ENCODE measurements around the gene LPGAT1.

DNA sequence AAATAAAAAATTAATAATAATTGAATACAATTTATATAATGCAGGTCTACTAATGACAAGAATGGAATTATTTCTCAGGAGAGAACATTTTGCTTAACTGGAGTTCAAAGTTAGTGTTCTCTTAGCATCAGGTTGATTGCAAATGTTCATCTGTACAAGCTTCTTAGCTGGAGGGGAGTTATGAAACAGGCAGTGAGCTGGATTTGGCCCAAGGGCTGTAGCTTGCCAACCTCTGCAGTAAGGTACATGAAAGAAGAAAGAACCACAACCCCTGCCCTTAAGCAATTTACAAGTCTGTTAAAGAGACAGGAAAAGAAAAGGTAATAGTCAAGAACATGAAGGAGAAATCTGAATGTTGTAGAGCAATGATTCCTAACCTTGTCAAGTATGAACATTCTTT lies 17.0 kb downstream of the LPGAT1 start:
- TF ChIP-seq CTCF (IDR thresholded peaks at IDR 0.05) (no peak), POLR2A (IDR thresholded peaks at IDR 0.05) (no peak)

Data from heart left ventricle (tissue), 13 donors.